Activated T-cell treated with anti-CD3 and anti-CD28 coated beads for 4 hours (primary cell): Measurements from ENCODE around the gene MTFMT.
A peak's percentile ranks its signal among the peaks of the same experiment; 100 is the strongest.
"Not testable (repeated sequence)": the region's sequence is repeated elsewhere in the genome, so short reads cannot be mapped to it uniquely, and the experiment has no call there.

ENCODE experiments used
- DNase-seq: peaks from one replicate; pipeline ENCODE4 v3.0.0-alpha.2; 2020

The MTFMT gene

DNA sequence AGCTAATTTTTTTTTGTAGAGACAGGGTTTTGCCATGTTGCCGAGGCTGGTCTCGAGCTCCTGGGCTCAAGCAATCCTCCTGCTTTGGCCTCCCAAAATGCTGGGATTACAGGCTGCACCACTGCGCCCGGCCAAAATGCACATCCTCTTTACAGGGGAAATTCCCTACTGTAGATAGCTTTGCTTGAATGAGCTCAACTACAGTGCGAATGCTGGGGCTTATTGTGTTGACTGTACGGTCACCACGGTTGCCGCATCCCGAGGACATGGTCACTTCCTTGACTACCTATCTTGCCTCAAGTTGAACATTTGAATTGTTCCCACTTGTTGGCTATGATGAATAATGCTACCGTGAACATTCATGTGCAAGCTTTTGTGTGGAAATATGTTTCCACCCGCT is 5.3 kb upstream of the MTFMT start:
- no peak for DNase-seq

DNA sequence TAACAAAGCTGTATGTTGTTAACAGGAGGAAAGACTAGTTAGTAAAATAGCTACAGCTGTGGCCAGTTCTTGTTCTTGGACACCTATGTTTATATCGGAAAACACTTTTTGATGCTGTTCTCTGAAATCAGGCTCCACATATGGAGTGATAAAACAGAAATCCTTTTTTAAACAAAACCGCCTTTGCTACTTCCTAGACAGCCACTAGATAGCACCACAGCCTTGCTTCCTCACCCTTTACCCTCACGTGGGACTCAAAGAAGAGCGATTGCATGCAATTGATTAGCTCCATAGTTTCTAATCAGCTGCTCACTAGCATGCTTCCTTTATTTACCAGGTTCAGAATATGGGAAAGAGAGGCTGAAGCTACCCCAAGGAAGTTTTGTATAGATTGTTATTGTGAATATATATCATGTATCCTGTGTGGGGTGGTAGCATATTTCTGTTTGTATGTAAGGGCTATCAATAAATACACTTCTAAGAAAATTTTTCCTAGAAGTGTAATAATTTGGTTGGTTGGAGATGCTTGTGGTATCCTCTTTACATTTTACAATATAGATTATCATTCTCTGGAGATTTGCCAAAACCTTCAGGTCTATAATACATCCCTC is 4.3 kb upstream of the MTFMT start:
- no peak for DNase-seq

DNA sequence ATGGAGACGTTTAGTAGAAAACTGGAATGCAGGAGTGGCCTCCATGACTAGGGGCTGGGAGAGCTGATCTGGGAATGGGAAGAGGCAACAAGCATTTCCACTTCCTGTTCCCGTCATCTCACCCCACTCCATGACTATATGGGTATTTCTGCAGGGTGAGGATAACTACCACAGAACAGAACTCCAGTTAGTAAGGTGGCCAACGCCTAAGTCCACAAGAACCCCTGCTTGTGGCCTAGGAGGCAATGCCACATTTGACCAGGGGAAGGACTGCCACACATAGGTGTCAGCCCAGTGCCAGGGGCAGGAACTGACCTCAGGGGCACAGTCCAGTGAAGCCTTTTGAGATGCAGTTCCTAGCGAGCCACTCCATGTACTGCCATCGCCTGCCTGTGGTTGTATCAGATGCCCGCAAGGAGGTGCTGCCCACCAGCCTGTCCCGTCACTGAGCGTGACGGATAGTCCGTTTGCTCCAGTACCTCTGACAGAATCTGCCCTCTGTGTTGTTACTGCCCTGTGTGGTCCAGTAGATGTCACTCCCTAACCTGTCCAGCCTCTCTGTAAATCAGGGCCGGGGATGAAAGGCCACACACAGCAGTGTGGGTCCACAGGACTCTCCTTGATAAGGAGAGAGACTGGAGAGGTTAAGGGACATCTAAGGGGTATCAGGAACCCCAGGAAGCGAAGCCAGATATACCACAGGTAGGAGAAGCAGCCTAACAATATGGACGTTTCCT is 3.5 kb upstream of the MTFMT start:
- peak; percentile 9 for DNase-seq

DNA sequence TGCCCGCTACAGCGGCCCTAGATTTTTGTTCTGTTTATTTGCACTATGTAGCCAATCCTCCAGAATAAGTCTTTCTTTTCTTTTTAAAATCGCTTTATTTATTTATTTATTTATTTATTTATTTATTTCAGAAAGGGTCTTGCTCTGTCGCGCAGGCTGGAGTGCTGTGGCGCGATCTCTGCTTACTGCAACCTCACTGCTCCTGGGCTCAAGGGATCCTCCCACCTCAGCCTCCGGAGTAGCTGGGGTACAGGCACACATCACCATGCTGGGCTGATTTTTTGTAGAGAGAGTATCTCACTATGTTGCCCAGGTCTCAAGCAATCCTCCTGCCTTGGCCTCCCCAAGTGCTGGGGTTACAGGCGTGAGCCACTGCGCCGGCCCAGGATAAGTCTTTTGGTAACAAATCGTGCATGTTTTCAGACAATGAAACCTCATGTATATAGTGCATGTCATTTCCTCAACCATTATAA is 333 bp upstream of the MTFMT start:
- no peak for DNase-seq

DNA sequence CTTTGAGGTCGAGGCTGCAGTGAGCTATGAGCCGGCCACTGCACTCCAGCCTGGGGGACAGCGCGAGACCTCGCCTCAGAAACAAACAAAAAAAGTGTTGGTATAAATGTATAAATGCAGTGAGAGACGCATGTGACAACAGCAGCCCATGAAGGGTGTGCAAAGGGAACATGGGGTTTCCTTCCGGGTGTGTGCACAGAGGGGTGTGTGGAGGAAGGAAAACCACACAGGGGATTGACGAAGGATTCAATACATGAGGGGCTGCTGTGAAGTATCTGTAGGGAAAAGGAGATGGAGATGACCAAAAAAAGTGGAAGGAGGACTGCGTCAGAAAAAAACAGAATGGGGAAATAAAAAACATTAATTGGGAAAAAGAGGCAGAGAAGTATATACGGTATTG is 1.1 kb downstream of the MTFMT start:
- no peak for DNase-seq

DNA sequence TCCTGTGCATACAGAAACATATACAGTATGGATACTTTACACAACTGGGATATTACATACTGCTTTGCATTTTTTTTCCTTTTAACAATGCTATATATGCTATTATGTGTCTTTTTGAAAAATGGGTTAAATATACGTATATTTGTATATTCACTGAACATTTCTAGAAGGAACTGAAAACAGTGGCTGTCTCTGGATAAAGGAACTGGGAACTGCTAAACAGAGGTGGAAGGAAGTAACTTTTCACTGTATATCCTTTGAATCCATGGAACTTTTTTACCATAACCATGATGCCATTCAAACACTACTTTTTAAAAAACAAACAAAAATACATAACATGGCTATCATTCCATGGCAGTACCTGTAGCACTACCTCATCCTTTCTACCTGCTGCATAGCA is 1.8 kb downstream of the MTFMT start:
- DNase-seq = no peak

DNA sequence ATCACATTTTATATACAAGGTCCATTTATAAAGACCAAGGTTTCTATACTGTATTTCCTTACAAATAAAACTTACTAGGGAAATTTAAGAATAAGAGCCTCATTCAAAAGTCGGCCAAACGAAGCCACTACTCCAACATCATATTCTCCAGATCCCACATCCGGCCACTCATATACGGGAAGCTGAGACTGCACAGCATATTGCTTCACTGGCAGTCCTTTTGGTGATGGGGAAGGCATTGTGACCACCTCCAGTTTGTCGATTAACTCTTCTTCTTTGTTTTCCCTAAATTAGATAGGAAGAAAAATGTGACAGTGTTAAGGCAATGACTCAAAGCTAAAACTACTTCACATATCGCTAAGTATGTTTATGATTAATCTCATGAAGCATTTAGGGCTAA is 2.7 kb downstream of the MTFMT start:
- DNase-seq = no peak

DNA sequence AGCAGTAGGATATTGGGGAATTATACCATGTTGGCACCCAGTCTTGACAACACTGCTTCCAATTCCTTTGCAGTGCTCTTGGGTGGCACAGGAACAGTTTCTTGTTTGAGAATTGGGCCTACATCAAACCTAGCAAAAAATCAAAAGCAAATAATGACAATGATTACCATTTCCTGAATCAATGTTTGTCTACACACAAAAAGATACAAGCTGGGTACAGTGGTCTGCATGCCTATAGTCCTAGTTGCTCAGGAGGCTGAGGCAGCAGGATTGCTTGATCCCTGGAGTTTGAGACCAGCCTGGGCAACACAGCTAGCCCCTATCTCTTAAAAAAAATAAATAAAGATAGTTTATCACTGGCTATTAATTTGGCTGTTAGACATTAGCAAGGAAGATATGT is 8.0 kb downstream of the MTFMT start:
- no peak for DNase-seq

DNA sequence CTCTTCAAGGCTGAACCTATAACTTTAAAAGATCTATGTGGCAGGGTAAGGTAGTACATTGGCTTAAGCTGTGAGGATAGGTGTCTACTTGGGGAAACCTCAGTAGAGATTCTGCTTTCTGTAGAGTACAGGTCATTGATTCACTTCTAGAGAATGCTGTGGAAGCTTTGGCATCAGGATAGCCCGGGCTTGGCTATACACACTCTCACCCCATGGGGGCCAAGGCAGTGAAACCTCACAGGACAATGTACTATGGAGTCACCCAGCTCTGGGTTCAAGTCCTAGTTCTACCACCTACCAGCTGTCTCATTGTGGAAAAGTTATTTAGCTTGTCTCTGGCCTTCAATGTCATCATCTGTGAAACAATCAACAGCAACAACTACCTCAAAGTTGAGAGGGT is 9.0 kb downstream of the MTFMT start:
- DNase-seq = no peak

DNA sequence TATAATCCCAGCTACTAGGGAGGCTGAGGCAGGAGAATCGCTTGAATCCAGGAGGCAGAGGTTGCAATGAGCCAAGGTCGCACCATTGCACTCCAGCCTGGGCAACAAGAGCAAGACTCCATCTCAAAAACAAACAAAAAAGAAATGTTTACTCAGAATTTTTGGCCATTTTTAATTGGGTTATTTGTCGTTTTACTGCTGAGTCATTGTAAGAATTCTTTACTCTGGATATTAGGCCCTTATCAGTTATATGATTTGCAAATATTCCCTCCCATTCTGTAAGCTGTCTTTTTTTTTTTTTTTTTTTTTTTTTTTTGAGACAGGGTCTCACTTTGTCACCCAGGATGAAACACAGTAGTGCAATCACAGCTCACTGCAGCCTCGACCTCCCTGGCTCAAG is 18.2 kb downstream of the MTFMT start:
- DNase-seq = not testable (repeated sequence)

DNA sequence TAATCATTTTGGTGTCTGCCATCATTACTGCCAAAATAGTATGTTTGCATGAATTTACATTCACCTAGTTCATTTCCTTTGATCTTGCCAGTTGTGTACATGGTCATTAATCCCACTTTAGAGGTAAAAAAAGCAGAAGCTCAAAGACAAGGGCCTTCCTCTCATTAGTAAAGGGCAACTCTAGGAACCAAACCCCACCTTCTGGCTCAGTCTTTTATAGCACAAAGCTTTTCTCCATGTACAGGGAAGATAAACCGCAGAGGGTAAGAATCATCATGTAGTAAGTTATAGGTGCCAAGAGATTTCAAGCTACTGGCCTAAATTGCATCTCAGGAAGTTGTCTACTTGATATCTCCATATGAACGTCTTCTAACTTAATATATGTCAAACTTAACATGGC is 20.5 kb downstream of the MTFMT start:
- no peak for DNase-seq

DNA sequence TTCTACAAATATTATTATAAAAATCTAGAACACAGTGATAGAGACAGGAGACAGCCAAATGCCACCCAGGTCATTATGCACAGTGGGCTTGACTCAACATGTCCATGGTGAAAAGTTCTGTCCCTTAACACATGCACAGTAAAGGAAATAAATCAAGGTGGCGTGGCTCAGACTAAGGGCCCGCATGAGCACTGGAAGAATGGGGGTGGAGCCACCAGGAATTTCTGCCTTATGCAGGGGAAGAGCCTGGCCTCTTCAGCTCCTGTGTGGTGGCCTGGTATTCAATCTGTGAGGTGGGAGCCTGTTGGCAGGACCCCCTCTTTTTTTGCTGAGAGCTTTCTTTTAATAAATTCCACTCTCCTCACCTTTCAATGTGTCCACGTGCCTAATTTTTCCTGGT is 22.6 kb downstream of the MTFMT start:
- DNase-seq = no peak

DNA sequence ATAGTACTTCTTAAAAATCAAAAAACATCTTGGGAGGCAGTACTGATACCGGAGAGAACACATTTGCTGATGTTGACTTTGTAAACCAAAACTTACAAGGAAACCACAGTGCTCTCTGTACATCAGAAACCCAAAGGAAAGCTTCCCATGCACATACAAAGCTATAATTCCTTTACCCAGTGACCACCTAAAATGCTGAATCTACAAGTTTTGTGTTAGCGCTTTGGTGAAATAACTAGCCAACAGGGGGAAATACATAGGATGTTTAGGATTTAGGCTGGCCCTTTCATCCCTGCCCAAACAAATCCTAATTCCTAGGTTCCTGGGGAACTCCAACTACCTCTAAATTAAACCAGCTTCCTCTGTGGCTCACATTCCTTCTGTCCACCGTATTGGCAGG is 24.4 kb downstream of the MTFMT start:
- DNase-seq = no peak

DNA sequence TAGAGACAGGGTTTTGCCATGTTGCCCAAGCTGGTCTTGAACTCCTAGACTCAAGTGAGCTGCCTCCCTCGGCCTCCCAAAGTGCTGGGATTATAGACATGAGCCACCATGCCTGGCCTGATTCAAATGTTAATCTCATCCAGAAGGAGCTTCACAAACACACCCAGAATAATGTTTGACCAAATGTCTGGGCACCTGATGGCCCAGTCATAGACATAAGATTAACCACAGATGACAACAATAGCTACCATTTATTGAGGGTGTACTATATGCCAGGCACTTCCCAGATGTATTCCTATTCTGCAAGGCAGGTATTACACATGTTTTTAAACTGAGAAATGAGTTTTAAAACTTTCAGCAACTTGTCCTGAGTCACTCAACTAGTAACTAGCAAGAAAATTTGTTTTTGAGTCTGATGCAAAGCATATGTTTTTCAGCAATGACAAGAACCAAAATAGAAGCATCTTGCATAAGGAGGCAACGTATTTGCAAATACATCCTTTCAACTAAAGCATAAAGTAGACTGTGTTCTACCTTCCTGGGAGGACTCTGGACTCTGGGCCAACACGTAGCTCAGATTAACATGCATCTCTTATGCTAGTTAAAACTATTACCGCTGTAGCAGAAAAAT is 31.6 kb downstream of the MTFMT start:
- DNase-seq = no peak

DNA sequence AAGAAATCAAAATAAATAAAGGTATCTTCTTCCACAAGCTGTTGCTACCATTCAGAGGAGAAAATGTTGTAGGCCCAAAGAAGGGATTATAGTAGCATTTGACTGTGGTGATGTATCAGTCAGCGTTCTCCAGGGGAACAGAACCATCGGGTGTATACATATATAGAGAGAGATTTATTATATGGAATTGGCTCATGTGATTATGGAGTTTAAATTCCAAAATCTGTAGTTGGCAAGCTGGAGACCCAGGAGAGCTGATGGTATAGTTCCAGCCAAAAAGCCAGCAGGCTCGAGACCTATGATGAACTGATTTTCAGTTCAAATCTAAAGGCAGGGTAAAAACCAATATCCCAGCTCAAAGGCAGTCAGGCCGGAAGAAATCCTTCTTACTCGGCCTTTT is 32.4 kb downstream of the MTFMT start:
- DNase-seq = no peak

DNA sequence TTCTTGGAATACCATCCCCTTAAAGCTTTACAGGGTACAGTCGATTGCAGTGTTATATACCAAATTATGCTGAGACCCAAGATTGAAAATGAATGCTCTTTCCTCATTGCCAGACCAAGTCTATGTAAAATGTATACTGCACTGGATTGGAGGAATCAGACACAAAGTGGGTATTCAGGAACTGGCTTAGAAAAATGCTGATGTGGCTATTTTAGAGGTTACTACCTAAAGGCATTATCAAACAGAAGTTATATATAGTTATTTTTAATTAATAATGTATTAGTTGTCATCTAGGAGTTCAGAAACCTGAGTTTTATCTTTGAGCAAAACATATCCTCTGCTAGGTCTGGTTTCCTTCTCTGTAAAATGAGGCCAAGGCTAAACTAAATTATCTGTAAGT is 36.1 kb downstream of the MTFMT start:
- no peak for DNase-seq

DNA sequence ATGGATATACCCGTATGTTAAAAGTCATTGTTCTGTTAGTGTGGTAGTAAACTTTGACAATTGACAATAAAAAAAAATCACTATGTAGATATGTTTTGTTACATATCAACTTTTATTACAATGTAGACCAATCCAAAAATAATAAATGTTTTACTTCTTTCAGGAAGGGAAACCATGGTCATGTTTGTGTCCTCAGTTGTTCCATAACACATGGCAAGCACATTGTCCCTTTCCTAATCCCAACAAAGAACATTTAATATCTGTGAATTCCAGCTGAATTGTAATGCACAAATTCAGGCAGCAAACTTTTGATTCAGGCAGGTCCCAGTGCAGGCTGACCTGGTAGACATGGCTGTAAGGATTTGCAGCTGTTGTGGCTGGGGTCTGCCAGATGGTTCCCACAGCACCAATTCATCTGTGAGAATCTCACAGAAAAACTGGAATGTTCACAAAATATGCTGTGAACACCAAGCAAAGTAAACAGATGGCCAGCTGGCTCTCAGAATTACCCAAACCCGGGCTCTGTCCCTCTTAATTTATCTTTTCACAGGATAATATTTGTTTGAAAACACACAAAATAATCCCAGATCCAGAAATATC is 37.8 kb downstream of the MTFMT start:
- no peak for DNase-seq

DNA sequence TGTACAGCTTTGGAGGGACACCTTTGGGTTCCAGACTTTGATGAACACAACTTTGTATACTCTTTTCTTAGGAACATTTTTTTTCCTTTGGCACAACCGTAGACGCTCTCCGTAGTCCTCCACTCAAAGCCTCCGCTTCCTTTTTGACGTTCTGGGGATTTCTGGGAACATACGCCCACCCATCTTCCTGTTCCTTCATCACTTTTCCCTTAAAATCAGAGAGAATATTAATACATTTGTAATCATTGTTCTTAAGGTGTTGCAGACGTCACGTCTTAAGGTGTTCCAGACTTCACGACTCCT is 39.3 kb downstream of the MTFMT start:
- DNase-seq = no peak

DNA sequence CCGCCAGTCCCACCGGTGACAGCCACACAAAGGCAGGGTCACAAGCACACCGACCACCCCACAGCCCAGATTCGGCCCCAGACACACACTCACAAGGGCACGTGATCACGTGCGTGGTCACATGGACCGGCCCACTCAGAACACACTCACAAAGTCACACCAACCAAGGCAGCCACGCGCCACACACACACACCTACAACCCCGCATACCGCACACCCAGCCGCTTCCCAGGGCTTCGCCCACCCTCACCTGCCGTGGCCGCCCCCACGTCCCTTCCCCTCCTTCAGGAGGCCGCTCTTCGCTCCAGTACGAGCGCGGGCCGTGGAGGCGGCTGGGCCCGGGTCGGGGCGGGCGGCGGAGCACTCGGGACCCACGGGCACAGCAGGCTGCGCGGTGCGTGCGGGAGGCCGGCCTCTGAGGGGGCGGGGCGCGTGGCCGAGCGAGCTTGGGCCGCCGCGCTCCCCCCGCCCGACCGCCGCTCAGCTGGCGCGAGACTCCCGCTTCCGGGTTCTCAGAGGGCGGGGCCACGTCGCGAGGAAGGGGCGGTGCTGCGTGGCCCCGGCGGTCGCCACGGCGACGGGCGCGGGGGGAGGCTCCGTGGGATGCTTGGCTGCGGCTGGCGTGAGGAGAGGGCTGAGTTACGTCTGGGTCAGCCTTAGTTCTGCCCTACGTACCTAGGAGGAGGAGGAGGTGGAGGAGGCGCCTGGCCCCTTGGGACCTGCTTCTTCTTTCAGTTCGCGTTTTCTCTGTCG is 39.8 kb downstream of the MTFMT start, which contains the start of gene SPG21:
TSS of gene SPG21 (minus strand) at position 499 of the 752 bp plus-strand sequence. CDS start 6,345 bp downstream, outside the sequence.
- peak; percentile 81 for DNase-seq

DNA sequence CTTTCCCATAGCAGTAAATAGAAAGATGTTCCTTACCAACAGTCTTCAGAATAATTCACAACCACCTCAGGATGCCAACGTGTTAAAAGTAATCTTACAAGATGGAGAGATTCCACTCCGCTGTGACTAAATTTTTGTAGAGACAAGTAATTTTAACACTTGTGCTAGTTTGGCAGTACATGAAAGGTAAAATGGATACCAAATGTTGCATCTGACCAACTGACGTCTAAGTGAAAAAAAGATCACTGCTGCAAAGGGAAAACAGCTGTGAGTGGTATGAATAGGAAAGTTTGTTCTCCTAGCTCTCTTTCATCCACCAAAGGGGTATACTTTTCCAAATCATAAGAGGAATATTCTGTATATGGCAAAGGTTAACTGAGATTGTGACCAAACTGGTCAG is 42.3 kb downstream of the MTFMT start:
- DNase-seq = no peak

DNA sequence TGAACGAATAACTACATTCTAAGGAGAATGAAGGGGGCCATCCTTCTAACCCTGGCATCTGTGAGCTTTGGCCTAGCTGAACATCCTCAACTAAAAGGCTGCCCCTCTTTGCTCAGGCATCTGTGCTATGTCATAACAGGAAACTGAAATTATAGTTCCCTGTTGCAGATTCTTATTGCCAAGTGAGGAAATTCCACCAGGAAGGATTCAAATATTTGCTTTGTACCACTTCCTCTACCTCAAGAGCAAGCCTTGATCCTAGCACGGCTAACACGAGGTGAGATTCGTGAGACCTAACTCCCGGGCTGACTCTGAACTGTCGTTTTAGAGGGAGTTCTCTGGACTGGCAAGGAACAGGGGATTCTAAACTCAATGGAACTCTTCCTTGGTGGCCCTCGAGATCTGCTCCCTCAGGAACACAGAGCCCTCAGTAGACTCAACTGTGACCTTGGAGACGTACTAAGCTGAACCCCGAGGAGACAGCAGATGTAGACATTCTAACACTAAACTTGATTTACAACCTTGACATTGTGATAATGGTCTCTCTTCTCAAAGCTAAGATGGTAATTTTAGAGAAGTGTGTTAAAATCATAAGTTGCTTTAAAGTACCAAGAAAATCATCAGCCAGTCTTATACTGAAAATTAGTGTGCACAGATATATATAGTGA is 43.9 kb downstream of the MTFMT start:
- DNase-seq = no peak

DNA sequence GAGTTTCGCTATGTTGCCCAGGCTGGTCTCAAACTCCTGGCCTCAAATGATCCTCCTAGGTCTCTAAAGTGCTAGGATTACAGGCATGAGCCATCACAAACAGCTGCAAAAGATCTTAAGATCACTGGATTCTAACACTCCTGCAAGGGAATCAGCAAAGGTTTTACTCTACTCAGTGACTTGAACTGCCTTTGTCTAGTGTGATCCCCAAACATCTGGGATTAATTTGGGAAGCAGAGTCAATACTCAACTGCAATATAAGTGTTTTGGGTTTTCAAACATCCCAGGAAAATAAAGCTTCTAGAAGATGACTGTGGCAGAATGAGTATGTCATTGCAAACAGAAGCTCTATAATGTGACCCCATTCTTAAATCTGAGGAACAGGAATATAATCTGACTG is 47.0 kb downstream of the MTFMT start:
- DNase-seq = no peak
